HG03439 (cell line): ENCODE data around the gene SLC26A2.

ENCODE experiments used
- ATAC-seq: cut with Tn5 transposase; IDR thresholded peaks from one replicate; pipeline ENCODE4 v1.9.1; 2021; ENCODE audit warnings: mild to moderate bottlenecking, moderate library complexity; ENCODE audit not compliant: unreplicated experiment

Gene SLC26A2

DNA sequence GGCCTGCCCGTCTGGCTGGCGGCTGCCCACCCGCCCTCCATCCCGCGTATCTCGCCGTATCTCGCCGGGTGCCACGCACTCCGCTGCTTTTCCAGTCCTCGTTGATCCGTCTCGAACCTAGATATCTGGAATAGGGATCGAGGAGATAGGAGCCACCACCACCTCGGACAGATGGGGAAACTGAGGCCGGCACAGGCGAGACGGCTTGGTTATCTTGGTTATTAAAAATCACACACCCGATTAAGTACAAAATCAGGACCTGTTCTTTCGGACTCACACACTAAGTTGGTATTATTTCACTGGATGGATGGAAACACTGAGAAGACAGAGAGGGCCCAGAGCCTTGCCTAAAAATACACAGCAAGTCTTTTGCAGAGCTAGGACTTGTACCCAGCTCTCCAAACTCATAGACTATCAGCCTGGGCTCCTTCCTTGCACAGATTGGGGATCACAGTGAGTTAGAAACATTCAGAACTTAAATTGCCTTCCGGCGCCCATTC lies 678 bp downstream of the SLC26A2 start:
- no peak for ATAC-seq

DNA sequence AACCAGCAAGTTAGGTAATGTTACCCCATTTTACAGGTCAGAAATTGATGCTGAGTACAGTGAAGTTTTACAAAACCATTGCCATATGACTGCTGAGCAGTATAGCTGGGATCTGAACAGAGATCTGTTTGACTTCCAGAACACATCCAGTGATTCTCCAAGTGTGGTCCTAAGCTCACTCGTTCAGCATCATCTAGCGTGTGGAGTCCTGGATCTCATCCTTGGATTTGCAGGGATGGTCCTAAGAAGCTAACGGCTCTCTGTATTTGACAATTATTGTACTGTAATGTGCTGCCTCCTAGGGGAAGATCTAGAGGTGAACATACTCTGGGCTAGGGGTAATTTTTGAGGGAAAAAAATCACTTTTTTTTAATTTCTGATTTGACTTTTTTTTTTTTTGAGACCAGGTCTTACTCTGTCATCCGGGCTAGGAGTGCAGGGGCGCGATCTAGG lies 1.4 kb downstream of the SLC26A2 start:
- ATAC-seq = no peak

DNA sequence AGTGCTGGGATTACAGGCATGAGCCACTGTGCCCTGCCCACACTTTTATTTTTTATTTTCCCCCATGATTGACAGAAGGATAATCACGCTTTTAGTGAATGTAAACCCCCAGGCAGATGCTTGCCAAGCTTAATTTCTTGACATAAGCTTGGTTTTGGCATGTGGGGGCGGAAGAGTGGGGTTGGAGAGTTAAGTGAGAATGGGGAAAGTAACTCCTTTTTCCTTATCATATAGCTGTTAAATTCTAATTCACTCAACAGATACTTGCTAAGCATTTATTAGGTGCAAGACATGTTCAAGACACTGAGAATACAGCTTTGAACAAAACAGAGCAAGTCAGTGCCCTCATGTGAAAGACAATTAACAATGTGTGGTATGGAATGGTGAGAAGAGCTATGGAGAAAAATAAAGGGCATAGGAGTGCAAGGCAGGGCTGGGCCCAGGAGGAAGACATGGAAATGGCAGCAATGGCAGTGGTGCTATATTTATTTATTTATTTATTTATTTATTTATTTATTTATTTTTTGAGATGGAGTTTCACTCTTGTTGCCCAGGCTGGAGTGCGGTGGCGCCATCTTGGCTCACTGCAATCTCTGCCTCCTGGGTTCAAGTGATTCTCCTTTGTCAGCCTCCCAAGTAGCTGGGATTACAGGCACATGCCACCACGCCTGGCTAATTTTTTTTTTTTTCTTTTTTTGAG lies 2.2 kb downstream of the SLC26A2 start:
- ATAC-seq = no peak

DNA sequence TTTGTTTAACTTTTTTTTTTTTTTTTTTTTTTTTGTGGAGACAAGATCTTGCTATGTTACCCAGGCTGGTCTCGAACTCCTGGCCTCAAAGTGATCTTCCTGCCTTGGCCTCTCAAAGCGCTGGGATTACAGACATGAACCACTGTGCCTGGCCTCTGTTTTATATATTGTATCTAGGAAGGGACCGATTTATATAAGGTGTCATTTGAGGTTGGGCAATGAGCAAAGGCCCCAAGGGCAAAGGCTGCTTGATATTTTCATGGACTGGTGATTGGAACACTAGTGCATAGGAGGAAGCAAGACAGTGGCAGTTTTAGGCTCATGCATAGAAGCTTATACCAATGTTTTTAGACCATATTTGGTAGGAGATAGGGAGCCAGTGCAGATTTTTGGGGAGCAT lies 3.2 kb downstream of the SLC26A2 start:
- ATAC-seq = no peak

DNA sequence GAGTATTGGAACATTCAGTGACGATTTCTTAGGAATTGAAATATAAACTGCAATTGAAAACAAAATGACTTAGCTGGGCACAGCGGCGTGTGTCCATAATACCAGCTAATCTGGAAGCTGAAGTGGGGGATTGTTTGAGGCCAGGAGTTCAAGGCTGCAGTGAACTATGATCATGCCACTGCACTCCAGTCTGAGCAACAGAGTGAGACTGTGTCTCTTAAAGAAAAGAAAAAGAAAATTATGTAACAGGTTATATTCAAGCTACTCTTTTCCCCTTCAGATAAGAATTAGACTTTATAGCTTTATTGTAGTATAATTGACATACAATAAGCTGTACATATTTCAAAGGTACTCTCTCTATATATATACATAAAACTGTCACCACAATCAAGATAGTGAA lies 6.4 kb downstream of the SLC26A2 start:
- ATAC-seq = no peak

DNA sequence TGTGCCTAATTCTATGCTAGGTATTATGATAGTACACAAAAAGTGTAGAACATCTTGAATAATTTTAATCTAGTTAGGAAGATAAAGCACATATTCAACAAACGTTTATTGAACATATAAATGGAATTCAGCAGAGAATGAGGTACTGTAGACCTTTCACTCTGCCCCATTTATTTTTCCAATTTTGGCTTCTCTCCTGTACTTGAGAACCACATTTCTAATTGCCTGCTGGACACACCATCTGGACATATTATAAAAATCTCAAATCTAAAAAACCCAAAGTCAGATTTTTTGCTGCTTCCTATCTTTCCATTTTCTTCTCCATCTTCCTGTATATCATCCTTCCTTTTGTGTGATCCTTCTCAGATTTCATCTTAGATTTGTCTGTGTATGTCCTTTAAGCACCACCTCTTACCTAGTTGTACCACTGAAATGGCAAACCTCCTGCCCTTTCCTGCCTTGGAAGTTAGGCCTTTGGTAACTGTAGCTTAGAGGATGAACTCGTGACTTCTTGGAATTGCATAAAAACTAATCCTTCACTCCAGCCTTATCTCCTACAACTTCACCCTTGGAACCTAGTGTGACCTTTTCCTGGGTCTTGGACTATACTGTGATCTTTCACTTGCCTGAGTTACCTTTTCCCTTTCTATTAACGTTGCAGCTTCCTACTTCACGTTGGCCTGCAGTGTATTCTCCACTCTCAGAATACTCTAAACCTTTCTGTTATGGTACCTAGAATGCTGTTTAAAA lies 8.8 kb downstream of the SLC26A2 start:
- ATAC-seq = no peak

DNA sequence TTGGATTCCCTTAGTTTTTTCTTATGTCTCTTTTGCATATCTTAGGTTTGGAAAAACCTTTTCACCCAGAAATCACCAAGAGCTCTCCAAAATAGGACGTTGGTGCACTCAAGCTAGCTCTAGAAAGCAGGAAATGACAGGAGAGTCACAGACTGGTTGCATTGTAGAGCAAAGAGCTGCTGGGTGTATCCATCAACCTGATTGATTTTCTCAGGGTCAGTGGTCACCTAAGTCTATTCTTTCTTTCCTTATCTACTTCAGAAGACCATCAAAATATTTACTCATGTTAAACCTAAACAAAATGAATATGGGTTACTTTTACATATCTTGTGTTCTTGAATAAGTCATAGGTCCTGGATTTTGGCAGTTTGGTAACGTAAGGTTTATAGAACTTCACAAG lies 14.9 kb downstream of the SLC26A2 start:
- no peak for ATAC-seq

DNA sequence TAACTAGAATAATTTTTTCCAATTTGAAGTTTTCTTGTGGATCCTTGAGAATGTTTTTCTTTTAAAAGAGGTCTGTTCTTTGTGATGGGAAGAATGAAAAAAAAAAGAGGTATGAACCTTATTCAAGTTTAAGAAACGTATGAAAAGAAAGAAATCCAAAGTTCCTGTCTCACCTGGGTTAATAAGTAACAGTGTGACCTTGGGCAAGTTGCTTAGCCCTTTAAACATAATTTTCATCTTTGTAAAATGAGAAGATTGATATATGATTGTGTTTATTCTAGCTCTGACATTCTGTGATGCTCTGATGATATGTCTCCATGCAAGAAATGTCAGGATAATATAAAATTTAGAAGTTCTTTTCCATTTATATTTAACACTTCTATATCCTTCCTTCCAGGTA lies 19.3 kb downstream of the SLC26A2 start:
- ATAC-seq = no peak

DNA sequence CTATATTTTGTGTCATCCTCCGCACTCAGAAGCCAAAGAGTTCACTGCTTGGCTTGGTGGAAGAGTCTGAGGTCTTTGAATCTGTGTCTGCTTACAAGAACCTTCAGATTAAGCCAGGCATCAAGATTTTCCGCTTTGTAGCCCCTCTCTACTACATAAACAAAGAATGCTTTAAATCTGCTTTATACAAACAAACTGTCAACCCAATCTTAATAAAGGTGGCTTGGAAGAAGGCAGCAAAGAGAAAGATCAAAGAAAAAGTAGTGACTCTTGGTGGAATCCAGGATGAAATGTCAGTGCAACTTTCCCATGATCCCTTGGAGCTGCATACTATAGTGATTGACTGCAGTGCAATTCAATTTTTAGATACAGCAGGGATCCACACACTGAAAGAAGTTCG lies 20.6 kb downstream of the SLC26A2 start:
- ATAC-seq = no peak

DNA sequence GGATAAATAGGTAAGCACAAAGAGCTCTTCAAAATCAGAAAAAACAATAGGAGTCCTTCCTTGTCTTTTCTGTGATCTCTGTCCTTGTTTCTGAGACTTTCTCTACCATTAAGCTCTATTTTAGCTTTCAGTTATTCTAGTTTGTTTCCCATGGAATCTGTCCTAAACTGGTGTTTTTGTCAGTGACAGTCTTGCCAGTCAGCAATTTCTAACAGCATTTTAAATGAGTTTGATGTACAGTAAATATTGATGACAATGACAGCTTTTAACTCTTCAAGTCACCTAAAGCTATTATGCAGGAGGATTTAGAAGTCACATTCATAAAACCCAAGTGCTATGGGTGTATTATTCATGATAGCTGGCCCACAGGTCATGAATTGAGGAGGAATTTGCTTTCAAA lies 21.9 kb downstream of the SLC26A2 start:
- no peak for ATAC-seq

DNA sequence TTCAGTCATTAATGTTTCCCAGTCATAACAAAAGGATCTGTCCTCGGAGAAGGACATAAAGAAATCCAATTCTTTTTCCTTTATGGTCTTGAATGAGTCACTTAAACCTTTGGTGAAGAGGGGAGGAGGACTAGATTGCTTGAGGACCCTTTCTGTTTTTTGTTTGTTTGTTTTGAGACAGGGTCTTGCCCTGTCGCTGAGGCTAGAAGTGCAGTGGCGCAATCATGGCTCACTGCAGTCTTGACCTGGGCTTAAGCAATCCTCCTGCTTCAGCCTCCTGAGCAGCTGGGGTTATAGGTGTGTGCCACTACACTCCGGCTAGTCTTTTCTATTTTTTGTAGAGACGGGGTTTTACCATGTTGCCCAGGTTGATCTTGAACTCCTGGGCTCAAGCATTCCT lies 27.6 kb downstream of the SLC26A2 start:
- ATAC-seq = no peak

DNA sequence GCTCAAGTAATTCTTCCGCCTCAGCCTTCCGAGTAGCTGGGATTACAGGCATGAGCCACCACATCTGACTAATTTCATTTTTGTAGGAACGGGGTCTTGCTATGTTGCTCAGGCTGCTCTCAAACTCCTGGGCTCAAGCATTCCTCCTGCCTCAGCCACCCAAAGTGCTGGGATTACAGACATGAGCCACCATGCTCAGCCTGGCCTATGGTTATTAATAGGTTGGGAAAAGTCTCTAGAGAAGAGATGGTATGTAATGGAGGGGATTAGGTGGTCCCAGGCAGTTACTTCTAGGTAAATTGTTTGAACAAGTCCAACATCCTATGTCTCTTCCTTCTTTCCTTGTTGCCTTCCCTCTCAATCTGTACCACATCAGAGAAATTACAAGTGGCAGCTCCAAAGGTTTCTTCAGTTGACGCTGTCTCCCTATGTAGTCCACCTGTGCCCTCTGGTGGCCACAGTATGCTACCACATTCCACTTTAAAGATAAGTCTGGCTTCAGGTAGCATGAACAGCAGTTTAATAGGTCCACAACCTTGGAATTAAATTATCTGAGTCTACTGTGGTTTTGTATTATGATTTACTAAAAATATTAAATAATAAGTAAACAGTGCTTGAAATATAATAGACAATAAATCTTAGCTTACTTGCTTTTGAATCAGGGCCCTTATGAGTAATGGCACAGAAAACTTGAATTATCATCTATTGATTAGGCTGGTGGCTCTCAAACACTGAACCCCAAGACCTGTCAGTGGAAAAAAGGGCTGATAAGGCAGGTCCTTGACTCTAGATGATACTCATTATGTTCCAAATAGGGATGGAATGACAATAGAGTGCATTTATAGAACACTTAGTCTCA lies 30.2 kb downstream of the SLC26A2 start:
- peak; percentile 67 for ATAC-seq

DNA sequence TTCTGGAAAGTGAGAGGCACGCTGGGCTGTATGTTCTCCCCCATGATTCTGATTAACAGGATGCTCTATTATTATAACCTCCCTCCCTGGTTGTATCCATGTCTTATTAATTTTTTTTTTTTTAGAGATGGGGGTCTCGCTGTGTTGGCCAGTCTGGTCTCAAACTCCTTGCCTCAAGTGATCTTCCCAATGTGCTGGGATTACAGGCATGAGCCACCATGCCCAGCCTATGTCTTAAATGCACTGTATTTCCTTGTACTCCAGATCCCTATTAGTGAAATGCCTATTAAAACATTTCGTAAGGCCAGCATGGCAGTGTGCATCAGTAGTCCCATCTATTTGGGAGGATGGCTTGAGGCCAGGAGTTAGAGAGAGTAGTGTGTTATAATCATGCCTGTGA lies 32.9 kb downstream of the SLC26A2 start:
- ATAC-seq = no peak

DNA sequence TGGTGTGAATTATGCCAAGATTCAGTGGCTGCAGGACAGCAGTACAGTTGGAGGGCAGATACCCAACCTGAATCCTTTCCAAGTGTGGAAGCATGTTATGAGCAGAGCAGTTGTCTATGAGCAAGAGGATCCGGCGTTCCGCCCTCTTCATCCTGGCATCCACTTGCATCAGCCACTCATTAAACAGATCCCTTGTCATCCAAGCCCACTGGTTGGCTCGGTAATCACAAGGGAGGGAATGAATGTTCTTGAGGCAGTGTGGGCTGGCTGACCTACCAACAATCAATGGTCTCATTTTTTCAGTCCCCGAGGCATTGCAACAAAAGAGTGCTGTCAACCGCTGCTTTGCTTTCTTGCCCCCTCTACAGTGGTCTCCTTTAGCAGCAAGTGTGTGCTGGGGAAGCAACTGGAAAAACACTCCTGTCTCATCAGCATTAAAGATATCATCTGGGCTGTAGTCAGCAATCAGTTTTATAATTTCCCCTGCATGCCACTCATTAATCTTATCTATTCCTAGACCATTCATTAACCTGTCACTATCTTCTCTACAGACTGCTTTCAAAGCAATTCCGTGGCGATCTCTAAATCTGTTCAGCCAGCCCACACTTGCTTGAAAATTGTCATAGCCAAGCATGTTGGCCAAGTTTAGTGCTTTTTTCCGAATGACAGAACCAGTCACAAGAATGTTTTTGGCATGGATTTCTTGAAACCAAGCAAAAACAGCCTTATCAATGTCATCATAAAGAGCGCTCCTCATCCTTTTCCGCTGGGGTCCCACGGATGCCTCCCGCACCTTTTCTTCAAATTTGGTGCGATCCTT lies 35.0 kb downstream of the SLC26A2 start:
- no peak for ATAC-seq

DNA sequence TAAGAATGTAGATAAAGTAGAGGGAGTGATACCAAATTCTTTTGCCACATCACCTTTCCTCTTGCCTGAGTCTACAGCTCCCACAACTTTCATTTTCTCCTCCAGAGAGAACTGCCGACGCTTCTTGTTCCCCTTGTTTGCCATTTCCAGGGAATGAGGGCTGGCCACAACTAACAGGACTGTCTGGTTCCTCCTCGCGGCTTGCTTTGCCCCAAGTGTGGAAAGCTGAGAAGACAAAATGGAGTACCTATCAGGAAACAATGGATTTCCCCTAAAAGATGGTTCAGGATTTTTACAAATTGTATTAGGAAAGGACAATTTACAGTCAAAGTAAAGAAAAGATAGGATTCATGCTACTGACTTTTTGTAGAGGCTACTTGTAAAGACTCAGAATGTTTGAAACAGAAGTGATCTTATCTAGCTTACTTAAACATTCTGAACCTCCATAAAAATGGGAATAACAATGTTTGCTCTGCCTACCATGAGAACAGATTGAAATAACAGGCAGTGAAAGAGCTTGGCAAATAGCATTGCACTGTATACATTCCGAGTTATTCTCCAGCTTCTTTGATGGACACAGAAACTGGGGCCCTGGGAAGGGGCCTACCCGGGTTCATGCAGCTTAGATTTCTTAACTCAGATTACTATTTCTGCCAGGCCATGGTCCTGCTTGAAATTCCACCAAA lies 35.8 kb downstream of the SLC26A2 start:
- no peak for ATAC-seq

DNA sequence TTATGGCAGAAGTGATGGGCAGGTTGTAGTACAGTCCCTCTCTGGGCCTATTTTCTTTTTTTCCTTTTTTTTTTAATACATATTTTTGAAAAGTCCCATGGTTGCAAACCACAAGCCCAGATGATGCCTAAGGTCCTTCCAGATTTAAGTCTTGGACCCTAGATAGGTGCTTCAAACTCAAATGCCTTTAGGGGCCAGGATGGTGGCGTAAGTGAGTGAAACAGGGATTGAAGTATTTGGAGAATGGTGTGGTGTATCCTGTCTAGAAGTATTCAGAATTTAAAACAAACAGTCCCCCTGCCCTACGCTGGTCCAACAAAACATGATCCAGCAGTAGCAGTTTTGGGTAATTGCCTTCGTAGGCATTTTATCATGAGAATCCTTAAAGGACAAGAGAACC lies 37.7 kb downstream of the SLC26A2 start:
- ATAC-seq = no peak

DNA sequence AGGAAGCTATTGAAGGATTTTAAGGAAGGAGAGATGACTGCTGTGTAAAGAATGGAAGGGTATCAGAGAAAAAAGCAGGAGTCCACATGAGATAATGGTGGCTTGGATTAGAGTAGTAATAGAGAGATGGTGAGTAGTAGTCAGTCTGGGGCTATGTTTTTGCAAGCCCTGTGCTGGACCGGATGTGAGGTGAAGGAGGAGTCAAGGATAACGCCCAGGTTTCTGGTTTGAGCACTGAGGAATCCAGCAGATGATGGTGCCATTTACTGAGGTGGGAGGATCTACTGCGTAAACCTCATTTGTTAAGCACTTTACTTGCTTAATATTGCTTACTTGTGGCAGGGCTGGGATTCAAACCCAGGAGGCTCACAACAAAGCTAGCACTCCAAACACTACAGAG lies 38.8 kb downstream of the SLC26A2 start:
- no peak for ATAC-seq

DNA sequence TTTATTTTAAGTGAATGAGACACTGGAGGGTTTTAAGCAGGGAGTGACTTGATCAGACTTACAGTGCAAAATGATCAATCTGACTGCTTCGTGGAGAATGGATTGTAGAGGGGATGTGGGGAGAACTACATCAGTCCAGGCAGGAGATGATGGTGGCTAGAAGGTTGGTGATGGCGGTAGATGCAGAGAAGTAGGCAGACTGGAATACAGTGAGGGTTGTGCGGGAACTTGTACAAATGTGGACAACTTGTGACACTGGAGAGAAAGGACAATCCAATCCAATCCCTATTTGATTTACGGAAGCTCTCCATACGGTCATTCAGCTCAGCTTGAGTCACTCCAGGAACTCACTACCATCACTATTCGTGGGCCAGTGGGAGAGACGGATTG lies 39.3 kb downstream of the SLC26A2 start:
- no peak for ATAC-seq

DNA sequence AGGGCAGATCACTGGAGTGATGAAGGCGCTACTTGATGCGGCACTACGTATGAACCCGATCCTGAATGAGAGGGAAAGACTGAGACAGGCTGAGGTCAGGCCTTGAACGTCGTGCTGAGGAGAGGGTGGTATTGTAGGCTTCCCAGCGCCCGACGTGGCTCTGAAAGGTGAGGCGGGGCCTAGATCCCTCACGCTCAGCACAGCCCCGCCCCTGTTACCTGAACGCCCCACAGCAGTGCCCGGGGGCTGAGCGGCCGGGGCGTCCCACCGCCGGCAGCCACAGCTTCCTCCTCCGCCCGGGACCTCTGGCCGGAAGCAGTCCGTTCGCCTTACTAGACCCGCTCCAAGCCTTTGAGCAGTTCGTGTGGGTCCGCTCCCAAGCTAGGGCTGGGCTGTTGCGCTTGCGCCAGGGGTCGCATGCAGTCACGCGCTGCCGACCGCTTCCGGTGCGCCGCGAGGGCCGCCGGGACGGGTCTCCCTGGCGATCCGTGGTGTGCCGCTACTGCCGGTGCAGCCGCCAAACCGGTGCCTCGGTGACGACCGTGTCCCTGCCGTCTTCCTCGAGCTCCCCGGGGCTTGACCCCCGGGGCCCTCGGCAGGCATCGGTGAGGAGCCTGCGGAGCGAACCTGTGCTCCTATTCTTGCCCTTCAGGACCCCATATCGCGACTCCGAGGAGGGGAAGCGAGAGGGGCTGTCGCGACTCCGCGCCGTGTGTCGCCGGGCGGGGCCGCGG lies 39.9 kb downstream of the SLC26A2 start, which contains the start of the genes HMGXB3 and TIGD6:
Gene HMGXB3 (plus strand): TSS at position 484 of the 734 bp plus-strand sequence. CDS start 4,114 bp downstream, outside the sequence.
Gene TIGD6 (minus strand): TSS at position 399 of the 734 bp plus-strand sequence. CDS start 4,306 bp downstream, outside the sequence.
- peak; percentile 80 for ATAC-seq
